Activated T-cell treated with anti-CD3 and anti-CD28 coated beads, Interleukin-2, amount 50 U/mL, for 24 hours (primary cell): ENCODE measurements around the gene GIPC2.
A peak's percentile ranks its signal among the peaks of the same experiment; 100 is the strongest.
"Not testable (repeated sequence)": the region's sequence is repeated elsewhere in the genome, so short reads cannot be mapped to it uniquely, and the experiment has no call there.

Experiments
- DNase-seq: peaks from one replicate; pipeline ENCODE4 v3.0.0-alpha.2; 2020
- H3K27ac Mint-ChIP-seq: 2 replicates; pipeline ENCODE4 v1.8.0; 2020; ENCODE audit warnings: mild to moderate bottlenecking, mixed read lengths
- H3K27me3 Mint-ChIP-seq: 2 replicates; pipeline ENCODE4 v1.8.0; 2020; ENCODE audit warnings: mixed read lengths
- H3K36me3 Mint-ChIP-seq: 2 replicates; pipeline ENCODE4 v1.8.0; 2020; ENCODE audit warnings: low read depth, mixed read lengths
- H3K4me1 Mint-ChIP-seq: 2 replicates; pipeline ENCODE4 v1.8.0; 2020; ENCODE audit warnings: low read depth, mixed read lengths
- H3K4me3 Mint-ChIP-seq: 2 replicates; pipeline ENCODE4 v1.8.0; 2020; ENCODE audit warnings: mild to moderate bottlenecking, moderate library complexity, mixed read lengths
- H3K9me3 Mint-ChIP-seq: 2 replicates; pipeline ENCODE4 v1.8.0; 2020; ENCODE audit warnings: mixed read lengths

Gene GIPC2

GRCh38 chr1:78069784-78070183 lies 24.0 kb downstream of the GIPC2 start:
- no peaks in the 10 kb centered on the region for H3K9me3 Mint-ChIP-seq
- DNase-seq: no peak
- no peak overlapping the region for H3K27ac Mint-ChIP-seq
- H3K4me3 Mint-ChIP-seq: no peak overlapping the region
- H3K36me3 Mint-ChIP-seq: no peaks in the 10 kb centered on the region
- peaks cover 26% of the 10 kb centered on the region for H3K27me3 Mint-ChIP-seq
- H3K4me1 Mint-ChIP-seq: peaks cover 8% of the 10 kb centered on the region

- Mint-ChIP-seq H3K36me3 (no peaks in the 10 kb centered on the region), H3K9me3 (no peaks in the 10 kb centered on the region), H3K27ac (no peak overlapping the region), H3K27me3 (peaks cover 26% of the 10 kb centered on the region), H3K4me3 (no peak overlapping the region), H3K4me1 (peaks cover 8% of the 10 kb centered on the region)
- no peak for DNase-seq
These were observed 24.4 kb downstream of the GIPC2 start for GRCh38 chr1:78070210-78070609.

DNA sequence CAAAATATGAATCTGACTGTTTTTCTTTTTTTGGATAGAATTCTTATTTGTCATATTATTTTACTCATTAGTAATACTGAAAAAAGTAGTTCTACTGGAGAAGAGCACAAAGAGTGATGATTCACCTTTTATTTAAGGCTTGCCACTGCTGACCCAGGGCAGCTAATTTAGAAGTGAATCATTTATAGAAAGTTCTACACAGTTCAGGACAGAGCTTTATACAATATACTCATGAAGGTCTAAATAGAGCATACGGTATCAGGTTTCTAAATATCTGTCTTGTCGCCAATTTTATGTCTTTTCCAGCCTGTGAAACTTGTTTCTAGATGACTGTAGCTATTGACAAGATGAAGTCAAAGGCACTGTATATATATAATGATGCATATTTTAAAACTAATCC lies 25.0 kb downstream of the GIPC2 start:
- Mint-ChIP-seq H3K4me3 (no peak overlapping the region), H3K27ac (no peak overlapping the region), H3K27me3 (peaks cover 26% of the 10 kb centered on the region), H3K36me3 (no peaks in the 10 kb centered on the region), H3K9me3 (no peaks in the 10 kb centered on the region), H3K4me1 (peaks cover 8% of the 10 kb centered on the region)
- DNase-seq: no peak

DNA sequence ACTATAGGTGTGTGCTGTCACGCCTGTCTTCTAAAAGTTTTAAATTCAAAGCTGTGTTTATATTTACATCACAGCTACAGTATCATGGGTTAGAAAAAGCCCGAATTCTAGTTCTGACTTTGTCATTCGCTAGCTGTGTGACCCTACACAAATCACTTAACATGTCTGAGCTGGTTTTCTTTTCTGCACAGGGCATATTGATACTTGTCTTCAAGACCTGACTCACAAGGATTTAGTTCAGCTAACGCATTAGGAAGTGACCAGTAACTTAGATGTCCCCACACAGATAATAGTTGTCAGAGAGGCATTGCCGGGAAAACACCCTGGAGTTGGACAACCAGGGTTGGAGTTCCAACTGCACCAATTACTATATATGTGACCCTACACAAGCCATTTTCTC lies 25.9 kb downstream of the GIPC2 start:
- peaks cover 21% of the 10 kb centered on the region for H3K27me3 Mint-ChIP-seq
- no peak for DNase-seq
- H3K36me3 Mint-ChIP-seq: no peaks in the 10 kb centered on the region
- H3K4me1 Mint-ChIP-seq: peaks cover 8% of the 10 kb centered on the region
- H3K9me3 Mint-ChIP-seq: no peaks in the 10 kb centered on the region
- no peak overlapping the region for H3K4me3 Mint-ChIP-seq
- H3K27ac Mint-ChIP-seq: no peak overlapping the region

DNA sequence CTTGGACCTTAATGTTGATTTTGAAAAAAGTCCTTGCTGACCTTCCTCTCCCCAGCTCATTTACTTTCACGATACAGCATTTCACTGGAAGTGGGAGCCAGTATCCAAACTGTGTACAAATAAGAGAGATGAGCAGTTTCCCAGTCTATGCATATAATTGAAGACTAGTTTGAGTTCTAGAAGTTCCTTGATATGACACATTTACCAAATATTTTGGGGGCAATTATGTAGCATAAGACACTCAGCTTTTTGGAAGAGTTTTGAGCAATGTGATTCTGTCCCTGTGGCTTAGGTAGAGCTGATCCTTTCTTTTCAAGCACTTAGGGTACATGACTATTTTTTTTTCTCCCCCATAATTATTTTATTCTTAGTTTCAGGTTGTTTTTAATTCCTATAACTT lies 26.4 kb downstream of the GIPC2 start:
- peaks cover 8% of the 10 kb centered on the region for H3K4me1 Mint-ChIP-seq
- peaks cover 21% of the 10 kb centered on the region for H3K27me3 Mint-ChIP-seq
- H3K27ac Mint-ChIP-seq: no peak overlapping the region
- no peaks in the 10 kb centered on the region for H3K36me3 Mint-ChIP-seq
- no peak overlapping the region for H3K4me3 Mint-ChIP-seq
- H3K9me3 Mint-ChIP-seq: no peaks in the 10 kb centered on the region
- DNase-seq: no peak

- peaks cover 8% of the 10 kb centered on the region for H3K4me1 Mint-ChIP-seq
- no peak overlapping the region for H3K4me3 Mint-ChIP-seq
- no peaks in the 10 kb centered on the region for H3K9me3 Mint-ChIP-seq
- no peak overlapping the region for H3K27ac Mint-ChIP-seq
- no peaks in the 10 kb centered on the region for H3K36me3 Mint-ChIP-seq
- H3K27me3 Mint-ChIP-seq: peaks cover 14% of the 10 kb centered on the region
- no peak for DNase-seq
These were observed 27.7 kb downstream of the GIPC2 start for GRCh38 chr1:78073441-78073840.

DNA sequence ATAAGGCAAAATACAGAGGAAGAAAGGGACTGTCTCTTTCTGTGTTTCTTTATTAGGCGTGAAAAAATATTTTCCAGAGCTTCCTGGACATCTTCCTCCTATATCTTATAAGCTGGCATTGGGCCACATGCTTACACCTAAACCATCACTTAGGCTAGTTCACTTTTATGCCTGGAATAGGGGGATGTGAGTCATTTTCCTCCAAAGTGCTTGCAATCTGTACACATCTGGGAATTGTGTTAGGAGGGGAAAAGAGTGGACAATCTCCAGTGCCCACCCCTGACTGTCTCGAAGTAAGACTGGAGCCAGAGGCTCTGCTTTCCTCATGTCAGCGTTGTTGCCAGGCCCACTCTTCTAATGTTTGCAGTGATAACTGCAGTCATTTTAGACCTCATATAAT lies 29.9 kb downstream of the GIPC2 start:
- Mint-ChIP-seq H3K36me3 (no peaks in the 10 kb centered on the region), H3K27me3 (peaks cover 5% of the 10 kb centered on the region), H3K9me3 (no peaks in the 10 kb centered on the region), H3K4me1 (peaks cover 20% of the 10 kb centered on the region), H3K27ac (no peak overlapping the region), H3K4me3 (no peak overlapping the region)
- DNase-seq: no peak

GRCh38 chr1:78078358-78078757 lies 32.6 kb downstream of the GIPC2 start:
- DNase-seq: no peak
- Mint-ChIP-seq H3K4me1 (peaks cover 25% of the 10 kb centered on the region), H3K9me3 (no peaks in the 10 kb centered on the region), H3K4me3 (no peak overlapping the region), H3K36me3 (no peaks in the 10 kb centered on the region), H3K27me3 (no peaks in the 10 kb centered on the region), H3K27ac (no peak overlapping the region)

- no peaks in the 10 kb centered on the region for H3K36me3 Mint-ChIP-seq
- H3K27me3 Mint-ChIP-seq: no peaks in the 10 kb centered on the region
- peaks cover 25% of the 10 kb centered on the region for H3K4me1 Mint-ChIP-seq
- peak overlapping the region; percentile 20 for H3K27ac Mint-ChIP-seq
- DNase-seq: no peak
- H3K4me3 Mint-ChIP-seq: no peak overlapping the region
- no peaks in the 10 kb centered on the region for H3K9me3 Mint-ChIP-seq
These were observed 33.8 kb downstream of the GIPC2 start for GRCh38 chr1:78079580-78079979.

DNA sequence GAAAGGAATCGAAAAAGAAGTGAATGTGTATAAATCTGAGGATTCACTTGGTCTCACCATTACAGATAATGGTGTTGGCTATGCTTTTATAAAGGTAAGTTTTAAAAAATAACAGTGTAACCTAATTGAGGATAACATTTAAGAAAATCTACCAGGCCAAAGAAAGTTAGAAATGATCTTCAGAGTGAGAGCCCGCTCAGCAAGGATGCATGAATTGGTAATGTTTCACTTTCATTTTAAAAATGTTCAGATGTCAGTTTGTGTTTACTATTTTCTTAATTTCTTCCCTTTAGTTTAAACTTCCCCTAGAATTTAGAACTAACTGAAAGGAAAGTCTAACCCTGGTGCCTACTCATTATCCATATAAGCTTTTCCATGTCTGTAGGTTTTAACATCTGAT lies 35.0 kb downstream of the GIPC2 start:
- no peak for DNase-seq
- Mint-ChIP-seq H3K36me3 (no peaks in the 10 kb centered on the region), H3K9me3 (peaks cover 7% of the 10 kb centered on the region), H3K27ac (peak overlapping the region; percentile 50), H3K4me1 (peaks cover 25% of the 10 kb centered on the region), H3K4me3 (peak overlapping the region; percentile 45), H3K27me3 (no peaks in the 10 kb centered on the region)

GRCh38 chr1:78081980-78082860 lies 36.5 kb downstream of the GIPC2 start:
- Mint-ChIP-seq H3K4me3 (no peak overlapping the region), H3K27ac (no peak overlapping the region), H3K36me3 (no peaks in the 10 kb centered on the region), H3K27me3 (no peaks in the 10 kb centered on the region), H3K9me3 (peaks cover 19% of the 10 kb centered on the region), H3K4me1 (peaks cover 25% of the 10 kb centered on the region)
- DNase-seq: no peak

DNA sequence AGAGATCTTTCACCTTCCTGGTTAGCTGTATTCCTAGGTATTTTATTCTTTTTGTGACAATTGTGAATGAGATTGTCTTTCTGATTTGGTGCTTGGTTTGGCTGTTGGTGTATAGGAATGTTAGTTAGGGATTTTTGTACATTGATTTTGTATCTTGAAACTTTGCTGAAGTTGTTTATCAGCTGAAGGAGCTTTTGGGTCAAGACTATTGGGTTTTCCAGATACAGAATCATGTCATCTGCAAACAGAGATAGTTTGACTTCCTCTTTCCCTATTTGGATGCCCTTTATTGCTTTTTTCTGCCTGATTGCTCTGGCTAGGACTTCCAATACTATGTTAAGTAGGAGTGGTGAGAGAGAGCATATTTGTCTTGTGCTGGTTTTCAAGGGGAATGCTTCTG lies 38.9 kb downstream of the GIPC2 start:
- H3K4me3 Mint-ChIP-seq, H3K27me3 Mint-ChIP-seq, DNase-seq, H3K27ac Mint-ChIP-seq, H3K36me3 Mint-ChIP-seq: not testable (repeated sequence)
- peaks cover 16% of the 10 kb centered on the region for H3K4me1 Mint-ChIP-seq
- H3K9me3 Mint-ChIP-seq: peaks cover 23% of the 10 kb centered on the region

DNA sequence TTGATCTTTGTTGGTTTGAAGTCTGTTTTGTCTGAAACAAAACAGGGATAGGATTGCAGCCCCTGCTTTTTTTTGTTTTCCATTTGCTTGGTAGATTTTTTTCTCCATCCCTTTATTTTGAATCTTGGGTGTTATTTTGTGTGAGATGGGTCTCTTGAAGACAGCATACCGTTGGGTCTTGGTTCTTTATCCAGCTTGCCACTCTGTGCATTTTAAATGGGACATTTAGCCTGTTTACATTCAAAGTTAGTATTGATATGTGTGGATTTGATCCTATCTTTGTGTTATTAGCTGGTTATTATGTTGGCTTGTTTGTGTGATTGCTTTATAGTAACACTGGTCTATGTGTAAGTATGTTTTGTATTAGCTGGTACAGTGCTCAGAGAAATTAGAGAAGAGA lies 40.9 kb downstream of the GIPC2 start:
- H3K9me3 Mint-ChIP-seq: peaks cover 23% of the 10 kb centered on the region
- no peak for DNase-seq
- H3K4me1 Mint-ChIP-seq: no peaks in the 10 kb centered on the region
- no peaks in the 10 kb centered on the region for H3K36me3 Mint-ChIP-seq
- no peak overlapping the region for H3K4me3 Mint-ChIP-seq
- peaks cover 3% of the 10 kb centered on the region for H3K27me3 Mint-ChIP-seq
- H3K27ac Mint-ChIP-seq: no peak overlapping the region

- no peaks in the 10 kb centered on the region for H3K4me1 Mint-ChIP-seq
- H3K36me3 Mint-ChIP-seq: no peaks in the 10 kb centered on the region
- DNase-seq: no peak
- no peak overlapping the region for H3K27ac Mint-ChIP-seq
- peaks cover 6% of the 10 kb centered on the region for H3K27me3 Mint-ChIP-seq
- H3K4me3 Mint-ChIP-seq: no peak overlapping the region
- peaks cover 23% of the 10 kb centered on the region for H3K9me3 Mint-ChIP-seq
These were observed 42.2 kb downstream of the GIPC2 start for GRCh38 chr1:78088015-78088414.

- no peaks in the 10 kb centered on the region for H3K4me1 Mint-ChIP-seq
- no peaks in the 10 kb centered on the region for H3K36me3 Mint-ChIP-seq
- no peak overlapping the region for H3K4me3 Mint-ChIP-seq
- H3K27ac Mint-ChIP-seq: no peak overlapping the region
- peaks cover 23% of the 10 kb centered on the region for H3K9me3 Mint-ChIP-seq
- peaks cover 6% of the 10 kb centered on the region for H3K27me3 Mint-ChIP-seq
- DNase-seq: no peak
These were observed 42.7 kb downstream of the GIPC2 start for GRCh38 chr1:78088486-78088885.
